HAP-1 (cell line): Measurements from ENCODE around the gene SERPINA12.
A peak's percentile ranks its signal among the peaks of the same experiment; 100 is the strongest.

Source experiments
- DNase-seq, 2 experiments: peaks; one replicate each; pipeline ENCODE4 v3.0.0-alpha.2; 2016 to 2020; ENCODE audit warnings: low spot score in 2 of 2
- H3K27me3 ChIP-seq: fragments of 250-450 bp; sonication (Bioruptor Pico); 2 replicates; pipeline ENCODE4 v1.5.1; 2020; ENCODE audit warnings: low read depth, mild to moderate bottlenecking, moderate library complexity
- H3K36me3 ChIP-seq: fragments of 250-450 bp; sonication (Bioruptor Pico); replicated peaks from 2 replicates; pipeline ENCODE4 v1.5.1; 2020; ENCODE audit warnings: mild to moderate bottlenecking
- H3K4me1 ChIP-seq: fragments of 250-450 bp; sonication (Bioruptor Pico); 2 replicates; pipeline ENCODE4 v1.5.1; 2020; ENCODE audit warnings: mild to moderate bottlenecking
- H3K4me3 ChIP-seq: fragments of 250-450 bp; sonication (Bioruptor Pico); 2 replicates; pipeline ENCODE4 v1.5.1; 2020; ENCODE audit warnings: mild to moderate bottlenecking, moderate library complexity
- H3K9me3 ChIP-seq: fragments of 250-450 bp; sonication (Bioruptor Pico); 2 replicates; pipeline ENCODE4 v1.5.1; 2020; ENCODE audit warnings: mild to moderate bottlenecking, moderate library complexity
- in situ Hi-C: fragments of 300-500 bp; cut with MboI; formaldehyde crosslinking; loops from 3 replicates; pipeline ENCODE4 v1.14.3; 2020; ENCODE audit warnings: low sequenced_read_pairs, inconsistent platforms, mixed read lengths

Gene SERPINA12

GRCh38 chr14:94542811-94543440, 33.7 kb upstream of the SERPINA12 start:
- H3K27me3 ChIP-seq = no peaks in the 10 kb centered on the region
- in situ Hi-C loops = no loop called here
- DNase-seq = no peak
- H3K9me3 ChIP-seq = no peaks in the 10 kb centered on the region
- H3K4me3 ChIP-seq = no peak overlapping the region
- no peaks in the 10 kb centered on the region for H3K36me3 ChIP-seq
- H3K4me1 ChIP-seq = no peaks in the 10 kb centered on the region

GRCh38 chr14:94542111-94542810, 33.0 kb upstream of the SERPINA12 start:
- DNase-seq = no peak
- in situ Hi-C loops = no loop called here
- Histone ChIP-seq H3K4me1 (no peaks in the 10 kb centered on the region), H3K4me3 (no peak overlapping the region), H3K9me3 (no peaks in the 10 kb centered on the region), H3K27me3 (no peaks in the 10 kb centered on the region), H3K36me3 (no peaks in the 10 kb centered on the region)

- H3K4me3 ChIP-seq = no peak overlapping the region
- in situ Hi-C loops = no loop called here
- H3K36me3 ChIP-seq = no peaks in the 10 kb centered on the region
- no peaks in the 10 kb centered on the region for H3K27me3 ChIP-seq
- no peaks in the 10 kb centered on the region for H3K9me3 ChIP-seq
- no peak for DNase-seq
- no peaks in the 10 kb centered on the region for H3K4me1 ChIP-seq
Observed at GRCh38 chr14:94541234-94541975, 32.1 kb upstream of the SERPINA12 start.

- Histone ChIP-seq H3K9me3 (no peaks in the 10 kb centered on the region), H3K4me3 (no peak overlapping the region), H3K27me3 (no peaks in the 10 kb centered on the region), H3K4me1 (no peaks in the 10 kb centered on the region), H3K36me3 (no peaks in the 10 kb centered on the region)
- no peak for DNase-seq
- in situ Hi-C loops = no loop called here
Observed at GRCh38 chr14:94540031-94540794, 30.9 kb upstream of the SERPINA12 start.

- Histone ChIP-seq H3K36me3 (no peaks in the 10 kb centered on the region), H3K27me3 (no peaks in the 10 kb centered on the region), H3K4me3 (no peak overlapping the region), H3K4me1 (no peaks in the 10 kb centered on the region), H3K9me3 (no peaks in the 10 kb centered on the region)
- in situ Hi-C loops = no loop called here
- no peak for DNase-seq
Observed at GRCh38 chr14:94539181-94539580, 29.9 kb upstream of the SERPINA12 start.

GRCh38 chr14:94538070-94538740, 28.9 kb upstream of the SERPINA12 start:
- in situ Hi-C loops = no loop called here
- Histone ChIP-seq H3K4me3 (no peak overlapping the region), H3K27me3 (no peaks in the 10 kb centered on the region), H3K36me3 (no peaks in the 10 kb centered on the region), H3K9me3 (no peaks in the 10 kb centered on the region), H3K4me1 (no peaks in the 10 kb centered on the region)
- no peak for DNase-seq

GRCh38 chr14:94536836-94537235, 27.6 kb upstream of the SERPINA12 start:
- DNase-seq = peak; percentile 12 to 28
- Histone ChIP-seq H3K9me3 (no peaks in the 10 kb centered on the region), H3K4me3 (no peak overlapping the region), H3K27me3 (peaks cover 5% of the 10 kb centered on the region; the same call in 1 of the 2 replicates), H3K4me1 (no peaks in the 10 kb centered on the region), H3K36me3 (no peaks in the 10 kb centered on the region)
- in situ Hi-C loops = no loop called here

GRCh38 chr14:94535506-94535905, 26.2 kb upstream of the SERPINA12 start:
- H3K4me1 ChIP-seq = no peaks in the 10 kb centered on the region
- peaks cover 2% of the 10 kb centered on the region; the same call in 1 of the 2 replicates for H3K9me3 ChIP-seq
- peaks cover 8% of the 10 kb centered on the region; the same call in 1 of the 2 replicates for H3K27me3 ChIP-seq
- in situ Hi-C loops = no loop called here
- H3K36me3 ChIP-seq = no peaks in the 10 kb centered on the region
- no peak overlapping the region for H3K4me3 ChIP-seq
- no peak for DNase-seq

- Histone ChIP-seq H3K36me3 (no peaks in the 10 kb centered on the region), H3K4me1 (no peaks in the 10 kb centered on the region), H3K9me3 (peaks cover 2% of the 10 kb centered on the region; the same call in 1 of the 2 replicates), H3K4me3 (no peak overlapping the region), H3K27me3 (peaks cover 8% of the 10 kb centered on the region; the same call in 1 of the 2 replicates)
- no peak for DNase-seq
- in situ Hi-C loops = no loop called here
Observed at GRCh38 chr14:94532447-94532846, 23.2 kb upstream of the SERPINA12 start.

- Histone ChIP-seq H3K9me3 (peaks cover 2% of the 10 kb centered on the region; the same call in 1 of the 2 replicates), H3K4me3 (no peak overlapping the region), H3K36me3 (no peaks in the 10 kb centered on the region), H3K4me1 (no peaks in the 10 kb centered on the region), H3K27me3 (peaks cover 8% of the 10 kb centered on the region; the same call in 1 of the 2 replicates)
- in situ Hi-C loops = no loop called here
- no peak for DNase-seq
Observed at GRCh38 chr14:94531187-94531586, 21.9 kb upstream of the SERPINA12 start.

- no peaks in the 10 kb centered on the region for H3K9me3 ChIP-seq
- no peak for DNase-seq
- no peaks in the 10 kb centered on the region for H3K4me1 ChIP-seq
- H3K4me3 ChIP-seq = no peak overlapping the region
- no peaks in the 10 kb centered on the region for H3K36me3 ChIP-seq
- H3K27me3 ChIP-seq = no peaks in the 10 kb centered on the region
- in situ Hi-C loops = no loop called here
Observed at GRCh38 chr14:94524093-94524492, 14.8 kb upstream of the SERPINA12 start.

GRCh38 chr14:94523265-94523664, 14.0 kb upstream of the SERPINA12 start:
- no peaks in the 10 kb centered on the region for H3K4me1 ChIP-seq
- H3K4me3 ChIP-seq = no peak overlapping the region
- in situ Hi-C loops = no loop called here
- H3K27me3 ChIP-seq = no peaks in the 10 kb centered on the region; the same call in 1 of the 2 replicates
- no peak for DNase-seq
- H3K36me3 ChIP-seq = no peaks in the 10 kb centered on the region
- no peaks in the 10 kb centered on the region for H3K9me3 ChIP-seq

GRCh38 chr14:94522115-94522724, 13.0 kb upstream of the SERPINA12 start:
- in situ Hi-C loops = no loop called here
- no peak for DNase-seq
- H3K36me3 ChIP-seq = no peaks in the 10 kb centered on the region
- no peaks in the 10 kb centered on the region for H3K9me3 ChIP-seq
- H3K27me3 ChIP-seq = peaks cover 2% of the 10 kb centered on the region; the same call in 1 of the 2 replicates
- H3K4me1 ChIP-seq = no peaks in the 10 kb centered on the region
- no peak overlapping the region for H3K4me3 ChIP-seq
